NCI-H1048 (cell line): ENCODE data around the gene TRIM54.

Source experiments
- DNase-seq: peaks from one replicate; lab custom pipeline; 2025; lab: John Stamatoyannopoulos, UW

TRIM54 gene

GRCh38 chr2:27356382-27357181 is 74.4 kb downstream of the TRIM54 start, which contains the start of gene GTF3C2:
Gene GTF3C2 (minus strand): TSS chr2:27356764. CDS start chr2:27343554, 13,210 bp downstream.
- DNase-seq = peak; percentile 94
